Adrenal gland (tissue), 5 donors: ENCODE results near the gene CDYL2.

Source experiments
- CTCF ChIP-seq, 6 experiments: fragments of 450-650 bp in 4 of 6; fragments of 200-600 bp in 2 of 6; sonication (generic) in 1 of 6; IDR thresholded peaks; 1 replicate in 5 of 6; 2 replicates in 1 of 6; pipeline versions ENCODE4 v1.5.1 to v1.8.0; 2016 to 2021; ENCODE audit warnings: antibody characterized with exemption in 6 of 6, mild to moderate bottlenecking in 2 of 6, moderate library complexity in 1 of 6
- POLR2A ChIP-seq, 2 donors: fragments of 450-650 bp; IDR thresholded peaks; one replicate each; pipeline ENCODE4 v1.6.1; 2017; ENCODE audit warnings: antibody characterized with exemption in 2 of 2, mild to moderate bottlenecking in 2 of 2, moderate library complexity in 1 of 2
- donor health status: DM: no; HTN: no; CAD: no.

- TF ChIP-seq POLR2A (IDR thresholded peaks at IDR 0.05) (no peak), CTCF (IDR thresholded peaks at IDR 0.05) (no peak)
Measured at GRCh38 chr16:80556481-80556880, 247.9 kb downstream of the CDYL2 start.
